ENCODE results near the gene FAF1.

The FAF1 gene

GRCh38 chr1:50418600-50419109 is 541.4 kb downstream of the FAF1 start:
- DNase-seq (ENCODE audit: low read depth in 3 of 3, low spot score in 1 of 3) = no peak

GRCh38 chr1:50417946-50418599 is 542.0 kb downstream of the FAF1 start:
- no peak for DNase-seq (ENCODE audit: low read depth in 3 of 3, low spot score in 1 of 3)

- DNase-seq (ENCODE audit: low read depth in 3 of 3, low spot score in 1 of 3) = no peak
Observed at GRCh38 chr1:50417507-50417906, 542.6 kb downstream of the FAF1 start.

- DNase-seq (ENCODE audit: low read depth in 3 of 3, low spot score in 1 of 3) = no peak
Observed at GRCh38 chr1:50416553-50417453, 543.3 kb downstream of the FAF1 start.

- no peak for DNase-seq (ENCODE audit: low read depth in 3 of 3, low spot score in 1 of 3)
Observed at GRCh38 chr1:50416150-50416527, 543.9 kb downstream of the FAF1 start.

- no peak for DNase-seq (ENCODE audit: low read depth in 3 of 3, low spot score in 1 of 3)
Observed at GRCh38 chr1:50415235-50416149, 544.6 kb downstream of the FAF1 start.

- no peak for DNase-seq (ENCODE audit: low read depth in 3 of 3, low spot score in 1 of 3)
Observed at GRCh38 chr1:50414853-50415234, 545.2 kb downstream of the FAF1 start.

- no peak for DNase-seq (ENCODE audit: low read depth in 3 of 3, low spot score in 1 of 3)
Observed at GRCh38 chr1:50412813-50413476, 547.1 kb downstream of the FAF1 start.

- no peak for DNase-seq (ENCODE audit: low read depth in 3 of 3, low spot score in 1 of 3)
Observed at GRCh38 chr1:50405814-50406213, 554.3 kb downstream of the FAF1 start.

- DNase-seq (ENCODE audit: low read depth in 3 of 3, low spot score in 1 of 3) = no peak
Observed at GRCh38 chr1:50393522-50394120, 566.4 kb downstream of the FAF1 start.

Data from stimulated activated CD4-positive, alpha-beta T cell treated with anti-CD3 and anti-CD28 coated beads, TNF-alpha, amount 100 ng/mL, for 1 hour (primary cell).